IMR-90 (cell line): Measurements from ENCODE around the gene RCCD1. TPM values are rescaled to one million over a fixed set of nuclear protein-coding genes. Genes with fewer than 3 reads are reported as not detected.

Experiments
- ATAC-seq: fragments of 200-7000 bp; cut with Tn5 transposase; 2 replicates; pipeline ENCODE4 v1.9.1; 2020; ENCODE audit warnings: low read depth, mild to moderate bottlenecking, moderate library complexity
- BruUV-seq: library from RNA; stranded (reverse); fragments of 400-500 nt; replicated peaks from 2 replicates; lab custom pipeline; 2021; lab: Mats Ljungman, UMichigan
- CTCF ChIA-PET: fragments of 300-600 bp; formaldehyde crosslinking; extraction: SDS; loops from one replicate; lab custom pipeline; 2021; ENCODE audit warnings: antibody characterized with exemption; lab: Yijun Ruan, JAX
- POLR2A ChIA-PET: fragments of 300-600 bp; sonication (Branson Sonifier 250); formaldehyde crosslinking; loops from one replicate; lab custom pipeline; 2022; ENCODE audit warnings: antibody characterized with exemption; ENCODE audit not compliant: unreplicated experiment; lab: Charles Lee
- DNase-seq: peaks from one replicate; pipeline ENCODE4 v3.0.0; 2013
- H2AFZ ChIP-seq: replicated peaks from 2 replicates; pipeline ENCODE3; 2013; ENCODE audit warnings: low read length, mild to moderate bottlenecking; ENCODE audit not compliant: poor library complexity
- H2AK5ac ChIP-seq: 2 replicates; pipeline ENCODE4 v1.6.1; 2013; ENCODE audit warnings: low read depth, low read length, inconsistent platforms
- H2AK9ac ChIP-seq: replicated peaks from 2 replicates; pipeline ENCODE3; 2013; ENCODE audit warnings: mild to moderate bottlenecking, low read depth, low read length, moderate library complexity; ENCODE audit not compliant: poor library complexity
- H2BK120ac ChIP-seq: 2 replicates; pipeline ENCODE4 v1.6.1; 2013; ENCODE audit warnings: low read depth, low read length, inconsistent platforms
- H2BK15ac ChIP-seq: 3 replicates; pipeline ENCODE4 v1.6.1; 2013; ENCODE audit warnings: low read depth, low read length, inconsistent platforms
- H2BK20ac ChIP-seq: 2 replicates; pipeline ENCODE4 v1.6.1; 2013; ENCODE audit warnings: low read depth, mild to moderate bottlenecking, inconsistent platforms, low read length, moderate library complexity
- H2BK5ac ChIP-seq: 2 replicates; pipeline ENCODE4 v1.6.1; 2013; ENCODE audit warnings: mild to moderate bottlenecking, low read depth, low read length, inconsistent platforms; ENCODE audit not compliant: poor library complexity, severe bottlenecking
- H3K14ac ChIP-seq: replicated peaks from 2 replicates; pipeline ENCODE4 v1.6.1; 2013; ENCODE audit warnings: low read depth, low read length, inconsistent platforms
- H3K18ac ChIP-seq: 2 replicates; pipeline ENCODE4 v1.6.1; 2013; ENCODE audit warnings: low read depth, low read length, control low read depth
- H3K23ac ChIP-seq: 2 replicates; pipeline ENCODE4 v1.6.1; 2013; ENCODE audit warnings: low read depth, low read length, inconsistent platforms
- H3K27ac ChIP-seq: 2 replicates; pipeline ENCODE4 v1.5.1; 2013; ENCODE audit warnings: mild to moderate bottlenecking, control low read depth, low read length; ENCODE audit not compliant: insufficient read depth
- H3K27me3 ChIP-seq: 2 replicates; pipeline ENCODE4 v1.6.1; 2013; ENCODE audit warnings: low read length; ENCODE audit not compliant: control insufficient read depth, insufficient read depth
- H3K36me3 ChIP-seq: 2 replicates; pipeline ENCODE4 v1.6.1; 2013; ENCODE audit warnings: low read length, mixed read lengths; ENCODE audit not compliant: control insufficient read depth, insufficient read depth
- H3K4ac ChIP-seq: 2 replicates; pipeline ENCODE4 v1.6.1; 2013; ENCODE audit warnings: low read depth, low read length, inconsistent platforms
- H3K4me1 ChIP-seq: 2 replicates; pipeline ENCODE4 v1.6.1; 2013; ENCODE audit warnings: low read length, mixed read lengths; ENCODE audit not compliant: control insufficient read depth, insufficient read depth
- H3K4me2 ChIP-seq: 2 replicates; pipeline ENCODE4 v1.6.1; 2013; ENCODE audit warnings: low read depth, mild to moderate bottlenecking, control low read depth, low read length, moderate library complexity
- H3K4me3 ChIP-seq: 2 replicates; pipeline ENCODE4 v1.5.1; 2013; ENCODE audit warnings: low read depth, mild to moderate bottlenecking, control low read depth, low read length, moderate library complexity; ENCODE audit not compliant: insufficient read depth
- H3K56ac ChIP-seq: 2 replicates; pipeline ENCODE4 v1.6.1; 2013; ENCODE audit warnings: low read length, inconsistent platforms; ENCODE audit not compliant: insufficient read depth; ENCODE audit errors: extremely low read depth
- H3K79me1 ChIP-seq, 2 experiments: 2 replicates each; pipeline ENCODE4 v1.6.1; 2013; ENCODE audit warnings: low read length in 2 of 2, inconsistent platforms in 1 of 2, low read depth in 1 of 2
- H3K9ac ChIP-seq: 2 replicates; pipeline ENCODE4 v1.6.1; 2013; ENCODE audit warnings: low read depth, low read length, control low read depth
- H3K9me1 ChIP-seq: 2 replicates; pipeline ENCODE4 v1.6.1; 2013; ENCODE audit warnings: low read length, inconsistent platforms; ENCODE audit not compliant: insufficient read depth
- H3K9me3 ChIP-seq: 2 replicates; pipeline ENCODE4 v1.6.1; 2013; ENCODE audit warnings: low read length; ENCODE audit not compliant: control insufficient read depth, insufficient read depth
- H4K20me1 ChIP-seq: 2 replicates; pipeline ENCODE4 v1.6.1; 2013; ENCODE audit warnings: low read length, inconsistent platforms; ENCODE audit not compliant: insufficient read depth
- H4K5ac ChIP-seq: 2 replicates; pipeline ENCODE4 v1.6.1; 2013; ENCODE audit warnings: mild to moderate bottlenecking, low read depth, low read length, control low read depth
- H4K8ac ChIP-seq, 2 experiments: 2 replicates each; pipeline ENCODE4 v1.6.1; 2013; ENCODE audit warnings: low read depth in 2 of 2, low read length in 2 of 2, control low read depth in 1 of 2, inconsistent platforms in 1 of 2
- H4K91ac ChIP-seq: 2 replicates; pipeline ENCODE4 v1.6.1; 2013; ENCODE audit warnings: low read depth, low read length, inconsistent platforms; ENCODE audit not compliant: insufficient read depth
- BHLHE40 ChIP-seq: fragments of 150-350 bp; IDR thresholded peaks from 2 replicates; pipeline ENCODE4 v1.6.1; 2016; ENCODE audit warnings: mild to moderate bottlenecking, low read depth, low read length
- CHD1 ChIP-seq: IDR thresholded peaks from 2 replicates; pipeline ENCODE4 v1.6.1; 2012; ENCODE audit warnings: low read depth, low read length, improper control_type of control experiment
- FOS ChIP-seq: fragments of 150-350 bp; IDR thresholded peaks from 2 replicates; pipeline ENCODE4 v1.6.1; 2016; ENCODE audit warnings: low read depth, low read length
- MAZ ChIP-seq: IDR thresholded peaks from 2 replicates; pipeline ENCODE4 v1.6.1; 2012; ENCODE audit warnings: low read depth, mild to moderate bottlenecking, low read length, improper control_type of control experiment, moderate library complexity, borderline replicate concordance
- NFE2L2 ChIP-seq: fragments of 150-350 bp; IDR thresholded peaks from 2 replicates; pipeline ENCODE4 v1.6.1; 2016; ENCODE audit warnings: low read depth, mild to moderate bottlenecking, low read length
- POLR2A ChIP-seq: IDR thresholded peaks from 2 replicates; pipeline ENCODE4 v1.6.1; 2012; ENCODE audit warnings: mild to moderate bottlenecking, low read depth, low read length
- RAD21 ChIP-seq: IDR thresholded peaks from 2 replicates; pipeline ENCODE4 v1.6.1; 2012; ENCODE audit warnings: low read length, improper control_type of control experiment
- RCOR1 ChIP-seq: IDR thresholded peaks from 2 replicates; pipeline ENCODE4 v1.6.1; 2012; ENCODE audit warnings: mild to moderate bottlenecking, low read length, improper control_type of control experiment; ENCODE audit not compliant: insufficient replicate concordance
- SMC3 ChIP-seq: fragments of 150-350 bp; IDR thresholded peaks from 2 replicates; pipeline ENCODE4 v1.6.1; 2016; ENCODE audit warnings: low read depth, mild to moderate bottlenecking, antibody characterized with exemption, low read length, moderate library complexity
- WGBS, 2 experiments: methylation state at CpG; one replicate each; pipeline versions ENCODE4 v1.1.5 to v1.1.7; 2013; ENCODE audit warnings: missing lambda C conversion rate in 2 of 2; ENCODE audit not compliant: insufficient read length in 1 of 2; ENCODE audit errors: extremely low coverage in 2 of 2; 5-methylcytosine and 5-hydroxymethylcytosine counted together
- dilution Hi-C: fragments of 300-500 bp; cut with HindIII; formaldehyde crosslinking; loops from one replicate; pipeline ENCODE4 v1.14.3; 2018; ENCODE audit warnings: low sequenced_read_pairs; ENCODE audit not compliant: unreplicated experiment
- in situ Hi-C: fragments of 300-500 bp; cut with MboI; formaldehyde crosslinking; loops from 3 replicates; pipeline ENCODE4 v1.14.3; 2019; ENCODE audit warnings: low sequenced_read_pairs, inconsistent platforms, mixed read lengths
- intact Hi-C: fragments of 100-400 bp; cut with micrococcal nuclease; formaldehyde crosslinking; loops from 2 replicates; pipeline ENCODE4 v1.10.0; 2022
- polyA plus RNA-seq, 3 experiments: library from polyadenylated mRNA; depleted of rRNA; stranded (reverse); fragments of >200 nt; gene quantifications; 2 replicates each; pipeline ENCODE4 v1.2.3, GENCODE V29; 2012; ENCODE audit warnings: low replicate concordance in 1 of 3
- total RNA-seq: library from RNA; depleted of rRNA; stranded (reverse); fragments of >200 nt; gene quantifications from 2 replicates; pipeline ENCODE4 v1.2.3, GENCODE V29; 2012
- TF ChIP-seq, protein P1 (sequence below): conservative IDR thresholded peaks from 2 replicates; pipeline ENCODE4 v1.5.1; 2012; ENCODE audit warnings: mild to moderate bottlenecking, low read depth, low read length, improper control_type of control experiment
- TF ChIP-seq, protein P2 (sequence below): fragments of 150-350 bp; IDR thresholded peaks from 2 replicates; pipeline ENCODE4 v1.6.1; 2017; ENCODE audit warnings: mild to moderate bottlenecking, antibody characterized with exemption, low read length, low read depth

RCCD1 gene
- total and polyA plus RNA-seq, 2 of the 4 experiments (the other 2 are of a cell fraction) = 3.9 to 9.9 TPM

DNA sequence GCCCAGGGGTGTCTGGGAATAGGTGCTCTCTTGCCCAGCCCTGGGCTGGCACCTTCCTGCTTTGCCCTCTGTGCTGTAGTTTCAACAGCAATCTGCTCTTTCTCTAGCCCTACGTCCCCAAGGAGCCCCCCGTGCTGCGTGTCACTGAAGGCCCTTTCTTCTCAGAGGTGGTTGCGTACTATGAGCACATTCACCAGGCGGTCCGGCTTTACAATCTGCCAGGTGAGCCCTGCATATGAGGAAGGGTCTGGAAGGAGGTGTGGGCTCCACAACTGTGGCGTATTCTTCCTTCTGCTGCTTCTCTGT is 42.0 kb upstream of the RCCD1 start:
- Histone ChIP-seq H3K9me1 (peaks cover 3% of the 10 kb centered on the region; the same call in 1 of the 2 replicates), H3K4ac (no peak overlapping the region), H2AK9ac (no peak overlapping the region), H2AK5ac (no peak overlapping the region), H4K20me1 (no peaks in the 10 kb centered on the region), H2AFZ (no peak overlapping the region), H3K9me3 (no peaks in the 10 kb centered on the region), H3K27ac (no peak overlapping the region), H3K14ac (no peak overlapping the region), H3K4me2 (no peak overlapping the region), H3K36me3 (peaks cover 39% of the 10 kb centered on the region), H2BK15ac (no peak overlapping the region), H2BK20ac (no peak overlapping the region), H3K56ac (no peak overlapping the region), H4K8ac (no peak overlapping the region), H3K4me1 (peaks cover 10% of the 10 kb centered on the region; the same call in 1 of the 2 replicates), H3K27me3 (no peaks in the 10 kb centered on the region), H3K23ac (no peak overlapping the region), H2BK120ac (no peak overlapping the region), H4K5ac (no peak overlapping the region), H3K79me1 (no peaks in the 10 kb centered on the region), H4K91ac (no peak overlapping the region), H3K4me3 (no peak overlapping the region), H3K18ac (no peak overlapping the region), H2BK5ac (no peak overlapping the region), H3K9ac (no peak overlapping the region)
- in situ Hi-C loops = no loop called here
- CTCF ChIA-PET = no interaction called here
- dilution Hi-C loops = no loop called here
- no CpG with 5 or more reads among the region's 7 CpGs for WGBS, 2 experiments
- ATAC-seq (no peak), DNase-seq (no peak)
- intact Hi-C loops = no loop called here
- no peak for TF ChIP-seq RCOR1
- no peak for TF ChIP-seq SMC3
- TF ChIP-seq MAZ = no peak
- no peak for TF ChIP-seq NFE2L2
- no peak for TF ChIP-seq RAD21
- TF ChIP-seq, protein P1, sequence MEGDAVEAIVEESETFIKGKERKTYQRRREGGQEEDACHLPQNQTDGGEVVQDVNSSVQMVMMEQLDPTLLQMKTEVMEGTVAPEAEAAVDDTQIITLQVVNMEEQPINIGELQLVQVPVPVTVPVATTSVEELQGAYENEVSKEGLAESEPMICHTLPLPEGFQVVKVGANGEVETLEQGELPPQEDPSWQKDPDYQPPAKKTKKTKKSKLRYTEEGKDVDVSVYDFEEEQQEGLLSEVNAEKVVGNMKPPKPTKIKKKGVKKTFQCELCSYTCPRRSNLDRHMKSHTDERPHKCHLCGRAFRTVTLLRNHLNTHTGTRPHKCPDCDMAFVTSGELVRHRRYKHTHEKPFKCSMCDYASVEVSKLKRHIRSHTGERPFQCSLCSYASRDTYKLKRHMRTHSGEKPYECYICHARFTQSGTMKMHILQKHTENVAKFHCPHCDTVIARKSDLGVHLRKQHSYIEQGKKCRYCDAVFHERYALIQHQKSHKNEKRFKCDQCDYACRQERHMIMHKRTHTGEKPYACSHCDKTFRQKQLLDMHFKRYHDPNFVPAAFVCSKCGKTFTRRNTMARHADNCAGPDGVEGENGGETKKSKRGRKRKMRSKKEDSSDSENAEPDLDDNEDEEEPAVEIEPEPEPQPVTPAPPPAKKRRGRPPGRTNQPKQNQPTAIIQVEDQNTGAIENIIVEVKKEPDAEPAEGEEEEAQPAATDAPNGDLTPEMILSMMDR = no peak
- TF ChIP-seq CHD1 = no peak
- TF ChIP-seq POLR2A = no peak
- no peak for TF ChIP-seq BHLHE40
- TF ChIP-seq FOS = no peak
- TF ChIP-seq, protein P2, sequence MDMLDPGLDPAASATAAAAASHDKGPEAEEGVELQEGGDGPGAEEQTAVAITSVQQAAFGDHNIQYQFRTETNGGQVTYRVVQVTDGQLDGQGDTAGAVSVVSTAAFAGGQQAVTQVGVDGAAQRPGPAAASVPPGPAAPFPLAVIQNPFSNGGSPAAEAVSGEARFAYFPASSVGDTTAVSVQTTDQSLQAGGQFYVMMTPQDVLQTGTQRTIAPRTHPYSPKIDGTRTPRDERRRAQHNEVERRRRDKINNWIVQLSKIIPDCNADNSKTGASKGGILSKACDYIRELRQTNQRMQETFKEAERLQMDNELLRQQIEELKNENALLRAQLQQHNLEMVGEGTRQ = no peak
- POLR2A ChIA-PET = no interaction called here
- no TSS peak for BruUV-seq
